NB4 (cell line): ENCODE results near the gene FITM1.

ENCODE experiments used
- MYC ChIP-seq: IDR thresholded peaks from 2 replicates; pipeline ENCODE4 v1.6.1; 2011; ENCODE audit warnings: low read depth, low read length
- POLR2A ChIP-seq: IDR thresholded peaks from 2 replicates; pipeline ENCODE4 v1.6.1; 2011; ENCODE audit warnings: mild to moderate bottlenecking; ENCODE audit not compliant: insufficient read length; ENCODE audit errors: extremely low read depth
- TF ChIP-seq, protein P1 (sequence below): IDR thresholded peaks from 2 replicates; pipeline ENCODE4 v1.6.1; 2011; ENCODE audit warnings: low read depth, low read length
- TF ChIP-seq, protein P2 (sequence below): IDR thresholded peaks from one replicate; pipeline ENCODE4 v1.5.1; 2012; ENCODE audit warnings: low read depth, low read length

- TF ChIP-seq, protein P1, sequence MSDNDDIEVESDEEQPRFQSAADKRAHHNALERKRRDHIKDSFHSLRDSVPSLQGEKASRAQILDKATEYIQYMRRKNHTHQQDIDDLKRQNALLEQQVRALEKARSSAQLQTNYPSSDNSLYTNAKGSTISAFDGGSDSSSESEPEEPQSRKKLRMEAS = no peak
- TF ChIP-seq, protein P2, sequence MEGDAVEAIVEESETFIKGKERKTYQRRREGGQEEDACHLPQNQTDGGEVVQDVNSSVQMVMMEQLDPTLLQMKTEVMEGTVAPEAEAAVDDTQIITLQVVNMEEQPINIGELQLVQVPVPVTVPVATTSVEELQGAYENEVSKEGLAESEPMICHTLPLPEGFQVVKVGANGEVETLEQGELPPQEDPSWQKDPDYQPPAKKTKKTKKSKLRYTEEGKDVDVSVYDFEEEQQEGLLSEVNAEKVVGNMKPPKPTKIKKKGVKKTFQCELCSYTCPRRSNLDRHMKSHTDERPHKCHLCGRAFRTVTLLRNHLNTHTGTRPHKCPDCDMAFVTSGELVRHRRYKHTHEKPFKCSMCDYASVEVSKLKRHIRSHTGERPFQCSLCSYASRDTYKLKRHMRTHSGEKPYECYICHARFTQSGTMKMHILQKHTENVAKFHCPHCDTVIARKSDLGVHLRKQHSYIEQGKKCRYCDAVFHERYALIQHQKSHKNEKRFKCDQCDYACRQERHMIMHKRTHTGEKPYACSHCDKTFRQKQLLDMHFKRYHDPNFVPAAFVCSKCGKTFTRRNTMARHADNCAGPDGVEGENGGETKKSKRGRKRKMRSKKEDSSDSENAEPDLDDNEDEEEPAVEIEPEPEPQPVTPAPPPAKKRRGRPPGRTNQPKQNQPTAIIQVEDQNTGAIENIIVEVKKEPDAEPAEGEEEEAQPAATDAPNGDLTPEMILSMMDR = no peak
- TF ChIP-seq POLR2A = no peak
- no peak for TF ChIP-seq MYC
Measured at GRCh38 chr14:24132061-24132685, 1.7 kb downstream of the FITM1 start.
